Activated CD4-positive, alpha-beta T cell treated with anti-CD3 and anti-CD28 coated beads, Interleukin-2, amount 50 U/mL, for 24 hours (primary cell): ENCODE data around the gene CFAP53.

Experiments used
- DNase-seq, 2 donors: peaks; one replicate each; pipeline ENCODE4 v3.0.0-alpha.2; 2020; ENCODE audit warnings: low read depth in 1 of 2, low spot score in 1 of 2

Gene CFAP53

DNA sequence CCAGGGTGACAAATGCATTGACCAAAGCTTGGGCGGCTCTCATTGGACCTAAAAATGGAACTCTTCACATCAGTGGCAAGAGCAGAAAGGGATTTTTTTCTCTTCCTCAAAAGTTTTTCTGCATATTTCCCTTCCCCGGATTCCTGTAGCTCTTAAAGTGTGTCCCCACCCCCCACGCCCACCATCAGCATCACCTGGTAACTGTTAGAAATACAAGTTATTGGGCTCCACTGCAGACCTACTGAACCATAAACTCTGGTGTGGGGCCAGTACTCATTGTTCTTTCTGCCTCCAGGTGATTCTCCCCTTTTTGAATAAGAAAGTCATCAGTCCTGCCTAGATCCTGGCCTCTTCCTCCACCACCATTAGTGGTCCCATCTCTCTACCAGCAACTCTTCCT, 70.0 kb downstream of the CFAP53 start:
- DNase-seq: no peak

DNA sequence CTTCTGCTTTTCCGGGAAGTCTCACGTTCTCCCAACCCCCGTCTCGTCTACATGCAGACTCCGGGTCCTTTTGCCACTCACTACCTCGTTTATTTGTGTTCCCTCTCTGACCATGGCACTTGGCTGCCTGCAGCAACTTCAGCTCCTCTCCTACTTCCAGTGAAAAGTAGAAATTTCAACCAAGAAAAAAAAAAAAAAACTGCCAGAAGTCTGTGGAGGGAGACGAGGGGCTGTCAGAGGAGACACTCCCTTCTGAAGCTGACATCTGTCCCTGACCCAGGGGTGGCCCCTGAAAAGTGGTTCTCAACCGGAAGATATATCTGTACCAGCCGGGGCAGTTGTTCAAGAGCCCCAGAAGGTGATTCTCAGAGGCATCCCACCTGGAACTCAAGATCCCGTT, 70.6 kb downstream of the CFAP53 start:
- DNase-seq: no peak

GRCh38 chr18:50194631-50195532, 71.4 kb downstream of the CFAP53 start, which contains the start of gene MYO5B:
TSS of gene MYO5B (minus strand) at chr18:50195147. CDS start at chr18:50194793, 354 bp downstream.
- no peak for DNase-seq

DNA sequence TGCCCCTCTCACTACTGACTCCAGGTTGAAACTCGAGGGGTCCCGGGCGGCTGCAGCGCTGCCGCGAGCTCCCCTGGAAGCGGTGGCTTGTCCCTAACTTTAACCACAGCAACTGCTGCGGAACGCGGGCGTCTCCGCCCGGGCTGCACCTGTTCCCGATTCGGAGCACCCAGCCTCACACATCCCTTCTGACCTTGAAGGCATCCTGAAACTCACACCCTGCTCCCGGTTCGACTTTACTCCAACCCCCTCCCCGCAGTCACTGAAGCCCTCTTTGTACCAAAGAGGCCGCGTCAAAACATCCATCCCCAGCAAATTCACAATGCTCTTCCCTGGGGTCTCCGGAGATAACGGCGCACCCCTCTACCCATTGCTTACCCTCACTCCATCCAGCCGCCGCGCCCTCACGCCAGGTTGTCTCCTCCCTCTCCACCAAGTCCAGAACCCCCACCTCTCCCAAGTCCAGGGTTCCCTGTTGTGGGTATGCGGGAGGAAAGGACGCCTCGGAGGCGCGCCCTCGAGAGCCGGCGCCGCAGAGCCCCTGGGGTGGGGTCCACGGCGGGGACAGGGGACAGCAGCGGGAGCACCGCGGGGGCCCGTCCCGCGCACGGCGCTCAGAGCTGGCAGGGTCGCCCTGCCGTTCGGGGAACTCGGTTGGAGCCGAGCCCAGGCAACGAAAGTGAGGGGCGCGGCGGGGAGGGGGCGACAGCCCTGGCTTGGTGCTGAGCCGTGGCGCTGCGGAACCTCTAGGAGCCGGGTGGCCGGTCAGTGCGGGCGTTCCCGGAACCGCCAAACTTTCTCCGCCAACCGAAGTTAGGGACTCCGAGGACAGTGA, 72.3 kb downstream of the CFAP53 start:
- DNase-seq: no peak

DNA sequence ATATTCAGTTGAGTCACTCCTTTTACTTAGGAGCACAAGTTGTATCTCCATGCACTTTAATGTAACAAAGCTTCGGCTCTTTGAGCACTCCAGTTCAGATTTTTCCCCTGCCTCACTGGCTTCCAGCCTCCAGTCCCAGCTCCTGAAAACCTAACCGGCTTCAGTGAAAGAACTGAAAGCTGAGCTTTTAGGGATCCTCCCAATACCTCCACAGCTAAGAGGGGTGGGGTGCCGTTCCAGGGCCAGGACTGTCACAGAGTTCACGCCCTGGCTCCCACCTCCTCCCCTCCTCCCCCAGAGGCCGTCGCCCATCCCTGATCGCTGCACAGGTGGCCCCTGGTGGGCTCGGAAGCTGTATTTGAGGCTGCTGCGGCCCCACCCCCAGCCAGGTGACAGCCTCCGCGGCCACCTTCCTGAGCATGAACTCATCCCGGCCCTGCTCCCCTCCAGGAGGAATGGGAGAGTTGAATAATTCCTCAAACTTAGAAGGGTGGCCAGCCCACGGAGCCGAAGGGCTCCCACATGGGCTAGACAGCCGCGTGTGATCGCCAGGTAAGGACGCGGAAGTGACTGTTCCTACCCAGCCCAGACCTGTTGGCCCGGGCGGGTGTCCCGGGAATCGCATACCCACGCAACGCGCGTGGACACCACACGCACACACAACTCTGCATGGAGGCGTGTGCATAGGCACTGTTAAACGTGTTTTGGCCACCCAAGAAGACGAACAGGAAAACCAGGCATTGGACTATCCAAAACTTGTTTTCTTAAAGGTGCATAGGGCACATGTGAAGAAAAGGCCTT, 73.1 kb downstream of the CFAP53 start:
- no peak for DNase-seq

DNA sequence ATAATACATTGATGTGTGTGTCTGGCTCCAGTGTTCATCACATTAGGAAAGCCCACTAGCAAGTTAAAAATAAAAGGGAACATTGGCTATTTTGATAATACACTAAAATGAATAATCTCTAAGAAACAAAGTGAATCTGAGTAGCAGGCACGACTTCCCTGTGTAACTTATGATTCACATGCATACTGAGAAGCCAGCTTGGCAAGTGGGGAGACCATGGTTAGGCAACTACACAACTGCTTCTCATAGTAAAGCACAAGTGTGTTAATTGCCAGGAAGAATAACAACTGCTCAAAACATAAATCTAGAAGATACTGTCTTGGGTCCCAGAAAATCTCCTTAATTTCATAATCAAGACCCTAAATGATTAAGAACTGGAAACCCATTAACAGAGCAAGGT, 75.4 kb downstream of the CFAP53 start:
- no peak for DNase-seq

GRCh38 chr18:50190236-50190635, 76.1 kb downstream of the CFAP53 start:
- no peak for DNase-seq

DNA sequence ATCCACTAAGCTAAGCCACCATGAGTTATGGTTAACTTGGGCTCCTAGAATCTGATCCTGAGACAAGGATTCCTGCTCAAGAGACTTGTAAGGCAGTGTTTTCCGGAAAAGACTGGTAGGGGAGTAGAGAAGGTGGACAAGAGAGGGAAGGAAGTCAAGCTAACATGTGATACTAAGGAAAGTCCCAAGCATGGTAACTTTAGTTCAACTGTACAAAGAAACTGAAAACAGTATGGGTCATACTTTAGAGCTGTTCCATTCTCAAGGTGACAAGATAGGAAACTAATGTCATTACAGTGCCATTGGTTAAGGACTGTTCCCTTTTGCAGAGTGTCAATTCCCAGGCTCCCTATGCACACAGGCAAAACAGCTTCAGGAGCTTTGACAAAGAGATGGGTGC, 77.1 kb downstream of the CFAP53 start:
- no peak for DNase-seq

DNA sequence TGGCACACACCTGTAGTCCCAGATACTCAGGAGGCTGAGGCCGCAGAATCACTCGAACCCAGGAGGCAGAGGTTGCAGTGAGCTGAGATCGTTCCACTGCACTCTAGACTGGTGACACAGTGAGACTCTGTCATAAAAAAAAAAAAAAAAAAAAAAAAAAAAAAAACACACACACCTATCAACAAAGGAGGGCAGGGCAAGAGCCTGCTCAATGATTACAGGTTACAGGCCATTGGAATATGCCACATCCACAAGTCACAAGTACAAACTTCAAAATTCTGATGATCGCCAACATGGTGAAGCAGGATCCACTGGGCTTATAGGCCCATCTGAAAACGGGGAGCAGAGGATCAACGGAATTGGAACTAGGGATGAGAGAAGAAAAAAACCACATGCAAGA, 77.6 kb downstream of the CFAP53 start:
- DNase-seq: no peak

DNA sequence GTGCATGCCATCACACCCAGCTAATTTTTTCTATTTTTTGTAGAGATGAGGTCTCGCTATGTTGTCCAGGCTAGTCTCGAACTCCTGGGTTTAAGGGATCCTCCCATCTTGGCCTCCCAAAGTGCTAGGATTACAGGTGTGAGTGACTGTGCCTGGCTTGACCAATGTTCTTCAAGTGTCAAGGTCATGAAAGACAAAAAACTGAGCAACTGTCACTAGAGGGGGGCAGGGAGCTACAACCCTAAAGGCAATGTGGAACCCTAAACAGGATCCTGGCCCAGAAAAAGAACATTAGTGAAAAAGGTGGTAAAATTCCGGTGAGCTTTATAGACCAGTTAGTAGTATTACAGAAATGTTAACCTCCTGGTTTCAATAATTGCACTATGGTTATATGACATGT, 78.6 kb downstream of the CFAP53 start:
- no peak for DNase-seq

DNA sequence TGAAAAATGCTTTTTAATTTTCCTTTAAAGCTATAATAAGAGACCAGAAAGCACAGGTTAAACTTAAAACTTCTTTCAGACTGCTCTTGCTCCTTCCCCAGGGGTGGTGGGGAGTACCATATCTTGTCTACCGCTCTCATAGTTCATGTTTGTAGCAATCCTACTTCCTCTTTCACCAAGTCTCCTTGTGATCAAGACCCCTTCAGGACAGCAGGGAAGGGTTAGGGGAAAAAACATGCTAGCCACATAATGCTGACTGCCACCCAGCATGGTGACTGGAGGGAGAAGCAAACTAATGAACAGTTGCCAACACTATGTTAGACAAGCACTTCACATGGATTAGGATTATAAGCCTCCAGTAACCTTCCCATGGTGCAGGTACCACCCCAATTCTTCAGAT, 79.9 kb downstream of the CFAP53 start:
- no peak for DNase-seq

DNA sequence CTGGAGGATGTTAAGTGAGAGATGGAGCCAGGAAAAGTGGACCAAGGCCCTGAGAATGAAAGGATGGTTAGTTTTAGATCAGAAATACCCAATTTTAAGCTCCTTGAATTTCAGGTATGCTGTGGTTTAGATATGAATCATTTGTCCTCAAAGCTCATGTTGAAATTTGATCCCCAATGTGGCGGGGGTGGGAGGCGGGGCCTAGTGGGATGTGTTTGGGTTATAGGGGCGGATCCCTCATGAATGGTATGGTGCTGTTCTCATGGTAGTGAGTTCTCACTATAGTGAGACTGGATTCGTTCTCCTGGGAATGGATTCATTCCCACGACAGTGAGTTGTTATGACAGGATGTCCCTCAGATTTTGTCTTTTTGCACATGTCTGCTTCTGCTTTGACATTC, 82.7 kb downstream of the CFAP53 start:
- DNase-seq: no peak

DNA sequence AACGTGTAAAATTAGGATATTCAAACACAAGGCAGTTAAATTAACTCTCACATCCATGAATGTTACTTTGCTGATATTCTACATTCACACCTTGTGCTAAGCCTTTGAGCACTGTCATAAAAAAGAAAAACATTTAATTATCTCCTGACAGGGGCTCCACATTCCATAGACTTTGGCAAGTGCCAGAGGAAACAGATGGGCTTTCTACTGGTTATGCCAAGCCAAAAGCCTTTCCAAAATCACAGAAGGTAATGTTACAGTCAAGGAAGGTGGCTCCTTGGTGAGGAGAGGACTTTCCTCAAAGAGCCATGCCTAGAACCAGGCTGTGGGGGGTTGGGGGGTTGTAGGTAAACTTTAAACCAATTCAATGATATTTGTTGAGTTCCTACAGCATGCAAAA, 83.8 kb downstream of the CFAP53 start:
- DNase-seq: no peak

- no peak for DNase-seq
These were observed 84.7 kb downstream of the CFAP53 start for GRCh38 chr18:50181590-50181989.

- no peak for DNase-seq
These were observed 86.8 kb downstream of the CFAP53 start for GRCh38 chr18:50179465-50179864.

DNA sequence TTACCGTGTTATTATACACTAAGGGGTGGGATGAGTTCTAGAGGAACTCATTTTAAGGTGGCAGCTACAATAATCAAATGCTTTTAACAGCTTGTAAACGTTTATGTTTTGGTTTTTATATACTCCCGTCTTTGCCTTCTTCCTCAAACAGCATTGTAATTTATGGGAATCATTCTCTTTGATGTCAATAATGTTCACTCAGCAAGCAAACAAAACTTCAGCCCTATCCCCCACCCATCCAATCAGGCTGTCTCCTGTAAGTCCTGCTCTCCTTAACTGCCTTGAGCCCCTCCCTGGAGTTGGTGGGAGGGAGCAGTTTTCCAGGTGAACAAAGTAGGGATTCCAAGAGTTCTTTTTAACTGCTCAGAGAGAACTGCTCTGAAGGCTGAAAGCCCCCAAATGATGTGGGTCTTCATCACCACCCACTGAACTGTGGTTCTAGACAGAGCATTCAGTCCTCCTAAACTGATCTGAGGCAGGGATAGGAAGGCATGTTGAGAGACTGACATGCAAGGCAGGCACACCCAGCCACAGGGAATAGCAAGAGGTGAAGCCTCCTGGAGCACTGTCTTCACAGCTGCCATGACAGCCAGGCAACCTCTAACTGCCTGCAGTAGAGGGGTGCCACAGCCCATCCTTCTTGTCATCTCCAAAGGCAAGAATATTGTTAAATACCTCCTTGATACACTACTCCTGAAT, 88.9 kb downstream of the CFAP53 start:
- DNase-seq: no peak
